Islet precursor cell (in vitro differentiated cells): ENCODE data around the gene MKI67.
"Not testable (repeated sequence)": the region's sequence is repeated elsewhere in the genome, so short reads cannot be mapped to it uniquely, and the experiment has no call there.

ENCODE experiments used
- DNase-seq: peaks from one replicate; pipeline ENCODE4 v3.0.0-alpha.2; 2018

Gene MKI67

DNA sequence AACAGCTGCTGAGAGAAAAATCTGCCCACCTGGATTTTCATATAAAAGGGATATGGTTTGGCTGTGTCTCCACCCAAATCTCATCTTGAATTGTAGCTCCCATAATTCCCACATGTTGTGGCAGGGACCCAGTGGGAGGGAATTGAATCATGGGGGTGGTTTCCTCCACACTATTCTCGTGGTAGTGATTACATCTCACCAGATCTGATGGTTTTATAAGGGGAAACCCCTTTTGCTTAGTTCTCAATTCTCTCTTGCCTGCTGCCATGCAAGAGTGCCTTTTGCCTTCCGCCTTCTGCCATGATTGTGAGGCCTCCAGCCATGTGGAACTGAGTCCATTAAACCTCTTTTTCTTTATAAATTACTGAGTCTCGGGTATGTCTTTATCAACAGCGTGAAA lies 20.8 kb upstream of the MKI67 start:
- no peak for DNase-seq

DNA sequence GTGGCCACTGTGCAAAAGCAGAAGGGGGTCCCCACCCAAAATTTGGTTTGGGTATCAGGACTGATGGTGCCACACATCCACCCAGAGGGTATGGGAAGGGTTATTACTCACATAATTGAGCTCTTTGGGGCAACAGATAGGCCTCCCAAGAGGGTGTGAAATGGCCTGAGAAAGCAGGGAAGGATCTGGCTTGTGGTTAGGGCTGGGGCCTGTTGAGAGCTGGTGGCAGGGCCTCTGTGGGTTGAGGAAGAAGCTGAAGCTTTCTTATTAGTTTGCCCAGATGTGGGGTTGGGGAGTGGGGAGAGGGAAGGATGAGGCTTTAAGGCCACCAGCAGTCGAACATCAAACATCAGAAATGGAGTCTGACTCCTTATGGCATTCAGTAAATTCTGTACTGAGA lies 18.3 kb upstream of the MKI67 start:
- DNase-seq, result no peak

DNA sequence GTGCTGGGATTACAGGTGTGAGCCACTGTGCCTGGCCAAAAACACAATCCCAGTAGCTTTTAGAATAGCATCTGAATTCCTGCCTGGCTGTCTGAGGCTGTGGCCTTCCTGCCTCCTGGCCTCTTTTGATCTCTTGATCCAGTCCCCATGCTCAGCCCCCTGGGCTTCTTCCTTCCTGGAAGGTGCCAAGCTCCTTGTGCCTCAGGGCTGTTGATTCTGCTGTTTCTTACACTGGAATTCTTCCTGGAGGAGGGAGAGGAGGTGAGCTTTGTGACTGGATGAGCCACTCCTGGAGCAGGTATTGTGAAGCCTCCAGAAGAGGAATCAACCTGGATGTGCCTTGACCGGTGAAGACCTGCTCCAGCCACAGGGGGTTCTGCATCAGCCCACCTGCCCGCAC lies 17.3 kb upstream of the MKI67 start:
- no peak for DNase-seq

DNA sequence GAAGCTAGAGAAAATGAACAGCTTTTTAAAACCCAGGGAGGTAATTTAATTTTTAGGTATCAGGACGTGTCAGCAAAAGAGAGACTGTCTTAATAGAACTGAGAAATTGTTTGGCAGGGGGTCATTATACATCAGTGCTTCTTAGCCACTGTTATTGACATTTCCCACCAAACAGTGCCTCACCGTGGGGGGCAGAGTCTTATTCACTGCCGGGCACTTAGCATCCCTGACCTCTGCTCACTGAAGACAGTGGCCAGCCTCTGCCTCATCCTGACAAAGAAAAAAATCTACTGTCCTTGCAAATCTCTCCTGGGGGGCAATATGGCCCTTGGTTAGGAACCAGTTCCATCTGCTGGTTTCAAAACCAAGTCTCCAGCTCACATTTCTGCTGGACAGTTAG lies 14.2 kb upstream of the MKI67 start:
- DNase-seq, result no peak

DNA sequence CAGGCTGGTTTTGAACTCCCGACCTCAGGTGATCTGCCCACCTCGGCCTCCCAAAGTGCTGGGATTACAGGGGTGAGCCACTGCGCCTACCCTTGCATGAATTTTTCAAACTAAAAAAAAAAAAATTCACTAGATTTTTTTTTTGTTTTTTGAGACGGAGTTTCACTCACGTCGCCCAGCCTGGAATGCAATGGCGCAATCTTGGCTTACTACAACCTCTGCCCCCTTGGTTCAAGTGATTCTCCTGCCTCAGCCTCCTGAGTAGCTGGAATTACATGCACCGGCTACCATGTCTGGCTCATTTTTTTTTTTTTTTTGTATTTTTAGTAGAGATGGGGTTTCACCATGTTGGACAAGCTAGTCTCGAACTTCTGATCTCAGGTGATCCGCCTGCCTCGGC lies 12.2 kb upstream of the MKI67 start:
- not testable (repeated sequence) for DNase-seq

DNA sequence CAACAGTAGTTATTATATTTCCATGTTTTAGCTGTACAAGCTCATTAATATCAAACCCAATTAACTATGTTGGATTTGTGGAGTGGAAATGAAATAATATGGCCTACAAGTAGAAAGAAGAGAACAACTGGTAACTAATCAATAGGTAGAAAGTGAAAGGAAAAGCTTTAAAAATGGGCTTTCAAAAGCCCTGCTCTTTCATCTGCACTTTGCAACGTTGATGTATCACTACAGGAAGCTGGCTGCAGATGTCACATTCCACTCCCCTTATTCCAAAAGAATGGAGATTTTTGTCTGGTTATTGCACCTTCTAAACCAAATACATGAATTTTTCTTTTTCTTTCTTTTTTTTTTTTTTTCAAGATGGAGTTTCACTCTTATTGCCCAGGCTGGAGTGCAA lies 11.7 kb upstream of the MKI67 start:
- DNase-seq, result no peak

DNA sequence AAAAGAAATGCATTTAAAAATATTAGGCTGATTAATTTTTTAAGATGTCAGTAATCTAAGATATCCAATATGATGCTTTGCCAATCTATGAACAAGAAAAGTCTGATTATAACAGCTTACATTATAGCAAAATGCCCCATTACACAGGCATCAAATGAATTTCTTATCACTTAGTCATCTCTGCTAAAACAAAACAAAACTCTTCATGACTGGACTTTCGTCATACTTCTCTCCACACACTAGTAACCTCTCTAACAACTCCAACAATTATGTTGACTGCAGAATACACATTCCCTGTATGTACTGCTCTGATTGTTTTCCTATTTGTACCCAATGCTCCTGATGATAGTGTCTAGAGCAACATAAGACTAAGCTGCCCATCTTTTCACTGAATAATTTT lies 3.8 kb upstream of the MKI67 start:
- DNase-seq, result no peak

DNA sequence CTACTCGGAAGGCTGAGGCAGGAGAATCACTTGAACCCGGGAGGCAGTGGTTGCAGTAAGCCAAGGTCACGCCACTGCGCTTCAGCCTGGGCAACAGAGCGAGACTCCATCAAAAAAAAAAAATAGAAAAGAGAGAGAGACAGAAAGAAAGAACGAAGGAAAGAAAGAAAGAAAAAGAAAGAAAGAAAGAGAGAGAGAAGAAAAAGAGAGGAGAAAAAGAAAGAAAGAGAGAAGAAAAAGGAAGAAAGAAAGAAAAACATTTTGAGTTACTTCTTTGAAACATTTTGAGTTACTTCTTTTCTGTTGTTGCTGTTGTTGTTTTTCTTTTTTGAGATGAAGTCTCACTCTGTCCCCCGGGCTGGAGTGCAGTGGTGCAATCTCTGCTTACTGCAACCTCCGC lies 2.4 kb upstream of the MKI67 start:
- no peak for DNase-seq

DNA sequence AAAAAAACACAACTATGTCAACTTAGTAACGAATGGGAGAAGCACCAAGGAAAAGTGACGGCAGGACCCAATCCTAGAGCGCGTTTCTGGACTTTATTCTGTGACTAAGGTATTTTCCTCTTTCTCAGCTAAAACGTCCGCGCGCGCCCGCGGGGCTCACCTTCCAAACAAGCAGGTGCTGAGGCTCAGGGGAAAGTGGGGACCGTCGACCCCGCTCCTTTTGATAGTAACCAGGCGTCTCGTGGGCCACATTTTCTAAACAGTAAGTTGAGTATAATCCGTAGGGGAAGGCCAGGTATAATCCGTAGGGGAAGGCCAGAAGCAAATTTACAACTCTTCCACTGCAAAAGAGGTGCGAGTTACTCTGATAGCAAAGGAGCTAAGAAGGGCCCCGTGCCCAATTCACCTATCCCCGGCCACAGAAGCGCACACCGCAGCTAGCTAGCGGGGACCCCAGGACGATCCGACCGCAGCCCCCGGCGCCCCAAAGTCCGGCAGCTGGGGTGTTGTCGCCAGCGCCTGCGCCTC lies 743 bp downstream of the MKI67 start:
- no peak for DNase-seq

DNA sequence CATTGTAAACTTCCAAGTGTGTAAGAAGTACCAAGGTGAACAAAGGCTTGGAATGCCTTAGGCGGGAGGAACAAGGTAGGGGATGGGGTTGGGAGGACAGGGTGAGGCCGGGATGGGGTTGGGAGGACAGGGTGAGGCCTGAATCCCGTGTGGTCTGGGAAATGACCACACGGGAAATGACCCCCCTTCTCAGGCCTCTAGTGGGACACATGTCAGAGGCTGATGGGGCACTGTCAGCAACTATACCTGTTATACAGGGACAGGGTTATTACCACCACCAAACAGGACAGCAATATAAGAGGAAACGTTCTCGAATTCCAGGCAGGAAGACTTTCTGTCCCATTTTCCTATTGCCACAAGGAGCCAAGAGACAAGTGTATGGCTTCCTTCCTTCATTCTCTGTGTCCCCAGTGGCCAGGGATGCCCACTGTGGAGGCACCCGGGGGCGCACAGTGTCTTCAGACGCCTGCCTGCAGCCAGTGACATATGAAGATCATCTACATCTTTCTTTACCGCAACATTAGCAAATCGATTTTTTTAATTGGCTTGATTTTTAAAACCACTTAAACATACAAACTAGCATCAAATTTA lies 1.3 kb downstream of the MKI67 start:
- DNase-seq, result no peak

DNA sequence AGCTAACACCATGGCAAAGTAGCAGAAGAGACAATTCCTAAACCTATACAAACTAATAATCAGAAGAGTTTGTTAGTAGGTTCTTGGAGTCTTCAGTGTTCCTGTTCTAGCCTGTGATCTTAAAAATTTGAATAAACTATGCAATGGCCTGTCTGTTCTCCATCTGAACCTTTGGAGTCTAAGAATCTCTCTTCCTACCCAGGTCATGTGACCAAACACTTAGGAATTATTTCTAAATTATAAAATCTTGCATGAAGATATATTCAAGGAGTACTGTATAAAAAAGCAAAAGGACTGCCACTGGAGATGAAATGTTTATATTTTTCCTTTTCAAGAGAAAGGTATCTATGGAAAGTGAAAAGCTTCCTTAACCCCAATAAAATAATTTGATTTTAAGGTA lies 2.4 kb downstream of the MKI67 start:
- DNase-seq, result no peak

DNA sequence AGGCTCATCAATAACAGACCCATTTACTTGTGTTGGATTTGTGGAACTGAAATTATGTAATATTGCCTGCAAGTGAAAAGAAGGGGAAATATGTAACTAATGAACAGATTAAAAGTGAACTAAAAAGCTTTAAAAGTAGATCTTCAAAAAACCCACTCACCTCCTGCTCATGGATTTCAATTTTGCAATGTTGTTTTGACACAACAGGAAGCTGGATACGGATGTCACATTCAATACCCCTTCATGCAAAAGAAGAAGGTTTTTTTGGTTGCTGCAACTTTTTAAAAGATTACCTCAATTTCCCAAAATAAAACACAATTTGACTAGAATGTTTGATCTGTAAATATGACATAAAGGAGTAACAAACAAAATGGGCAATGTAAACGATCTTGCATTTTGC lies 3.3 kb downstream of the MKI67 start:
- DNase-seq, result no peak

DNA sequence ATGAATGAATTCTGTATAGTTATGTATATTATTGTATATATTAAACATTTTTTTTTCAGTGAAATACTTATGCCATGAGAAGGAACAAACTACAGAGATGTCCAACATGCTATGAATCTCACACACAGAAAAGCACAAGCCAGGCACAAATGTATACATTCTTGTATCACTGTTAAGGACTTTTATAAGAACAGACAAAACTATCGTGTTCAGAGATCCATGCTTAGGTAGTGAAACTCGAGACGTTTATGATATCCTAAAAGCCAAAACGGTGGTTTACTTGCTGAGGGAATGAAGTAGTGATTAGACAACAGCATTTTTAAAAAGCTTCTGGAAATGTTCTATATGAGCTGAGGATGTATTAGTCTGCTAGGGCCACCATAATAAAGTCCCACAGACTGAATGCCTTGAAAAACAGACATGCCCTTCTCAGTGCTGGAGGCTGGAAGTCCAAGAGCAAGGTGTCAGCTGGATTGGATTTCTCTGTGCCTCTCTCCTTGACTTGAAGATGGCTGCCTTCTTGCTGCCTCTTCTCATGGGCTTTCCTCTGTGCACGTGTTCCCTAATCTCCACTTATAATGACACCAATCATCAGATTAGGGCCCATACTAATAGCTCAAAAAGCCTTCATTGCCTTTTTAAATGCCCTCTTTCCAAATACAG lies 4.3 kb downstream of the MKI67 start:
- DNase-seq, result no peak

DNA sequence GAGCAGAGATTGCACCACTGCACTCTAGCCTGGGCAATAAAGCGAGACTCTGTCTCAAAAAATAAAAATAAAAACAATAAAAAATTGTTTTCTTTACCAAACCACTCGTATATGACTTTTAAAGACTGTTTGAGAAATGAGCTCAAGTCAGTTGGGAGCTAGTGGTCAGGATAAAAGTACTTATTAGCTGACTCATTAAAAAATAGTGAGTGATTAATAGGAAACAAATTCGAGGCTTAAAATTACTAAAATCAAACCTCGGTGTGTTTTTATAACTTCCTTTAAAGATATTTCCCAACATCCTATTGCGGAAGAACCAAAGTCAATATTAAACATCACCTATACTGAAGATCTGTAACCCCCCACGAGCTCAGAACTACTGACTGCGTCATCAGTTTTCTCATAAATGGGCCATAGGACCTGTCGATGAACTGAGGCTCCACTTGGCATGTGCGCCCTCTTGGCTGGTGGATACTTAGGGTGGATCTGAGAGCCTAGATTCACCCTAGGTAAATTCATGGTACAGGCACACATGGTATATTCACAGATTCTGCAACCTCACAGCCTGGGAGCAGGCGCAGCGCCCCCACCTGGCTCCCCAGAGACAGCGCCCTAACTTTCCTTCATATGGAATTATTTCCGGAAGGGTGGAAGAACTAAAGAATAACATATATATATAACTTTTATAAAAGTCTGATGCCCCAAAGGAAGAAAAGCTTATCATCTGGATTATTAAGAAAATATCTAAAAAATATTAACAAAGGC lies 9.2 kb downstream of the MKI67 start:
- DNase-seq, result no peak

DNA sequence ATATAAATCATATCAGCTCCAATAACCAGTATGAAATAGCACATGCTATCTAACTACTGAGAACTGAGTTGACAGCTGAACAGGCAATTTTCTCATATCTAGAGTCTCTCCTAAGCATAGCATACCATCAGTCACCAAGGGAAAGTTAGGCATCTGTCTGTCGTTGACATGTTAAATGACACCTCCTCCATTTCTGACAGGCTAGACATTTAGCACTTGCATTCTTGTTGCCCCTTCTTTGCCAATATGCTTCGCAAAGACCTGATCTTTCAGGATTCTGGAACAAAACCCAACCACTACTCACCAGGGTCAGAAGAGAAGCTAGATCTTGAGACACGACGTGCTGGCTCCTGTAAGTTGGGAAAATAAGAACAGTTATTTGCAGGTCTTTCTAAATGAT lies 10.0 kb downstream of the MKI67 start:
- no peak for DNase-seq

DNA sequence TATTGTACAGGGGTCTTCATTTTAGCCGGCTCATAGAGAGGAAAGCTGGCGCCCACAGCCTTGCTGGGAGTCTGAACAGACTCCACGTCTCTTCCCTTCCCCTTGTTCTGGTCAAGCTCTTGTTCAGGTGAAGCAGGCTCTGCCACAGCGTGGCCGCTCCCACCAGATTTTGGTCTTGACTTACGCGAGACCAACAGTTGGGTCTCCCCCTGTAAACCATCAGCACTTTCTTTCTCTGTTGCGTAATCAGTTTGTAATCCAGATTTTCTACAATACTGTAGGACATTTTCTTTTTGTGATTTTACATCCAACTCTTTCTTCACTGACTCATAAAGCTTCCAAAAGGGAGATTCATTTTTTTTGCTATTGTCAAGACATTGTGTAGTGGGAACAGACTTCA lies 10.9 kb downstream of the MKI67 start:
- no peak for DNase-seq

DNA sequence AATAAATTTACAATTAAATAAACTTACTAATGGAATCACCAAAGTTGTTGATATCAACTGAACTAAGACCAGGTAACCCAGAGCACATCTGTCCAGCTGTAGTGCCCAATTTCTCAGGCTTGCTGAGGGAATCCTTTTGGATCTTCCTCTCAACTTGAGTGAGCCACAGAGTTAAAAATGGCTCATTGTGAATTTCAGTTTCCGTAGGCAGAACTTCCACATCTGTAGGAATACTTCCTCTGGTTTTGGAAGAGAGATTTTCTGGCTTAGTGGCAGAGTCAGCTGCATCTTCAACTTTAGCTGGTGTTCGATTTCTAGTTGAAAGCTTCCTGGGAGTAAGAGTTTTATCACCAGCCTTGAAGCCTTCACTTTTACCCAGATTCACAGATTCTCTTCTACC lies 11.3 kb downstream of the MKI67 start:
- no peak for DNase-seq

DNA sequence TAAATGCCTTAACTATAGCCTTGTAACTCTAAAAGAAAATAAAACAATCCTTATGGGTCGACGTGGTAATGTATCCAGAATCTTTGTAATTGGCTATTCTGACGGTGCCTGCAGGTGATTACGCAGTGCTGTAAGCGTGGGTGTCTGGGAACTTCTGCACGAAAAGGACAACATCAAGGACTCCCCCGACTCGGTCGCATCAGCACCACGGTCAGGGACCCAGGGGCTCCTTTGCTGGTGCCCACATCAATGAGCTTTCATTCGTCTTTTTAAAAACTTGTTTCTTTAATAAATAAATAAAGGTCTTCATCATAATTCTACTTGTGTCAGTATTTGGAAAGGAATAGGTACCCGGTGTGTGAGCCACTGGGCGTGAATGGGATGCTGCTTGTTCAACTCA lies 13.2 kb downstream of the MKI67 start:
- no peak for DNase-seq

DNA sequence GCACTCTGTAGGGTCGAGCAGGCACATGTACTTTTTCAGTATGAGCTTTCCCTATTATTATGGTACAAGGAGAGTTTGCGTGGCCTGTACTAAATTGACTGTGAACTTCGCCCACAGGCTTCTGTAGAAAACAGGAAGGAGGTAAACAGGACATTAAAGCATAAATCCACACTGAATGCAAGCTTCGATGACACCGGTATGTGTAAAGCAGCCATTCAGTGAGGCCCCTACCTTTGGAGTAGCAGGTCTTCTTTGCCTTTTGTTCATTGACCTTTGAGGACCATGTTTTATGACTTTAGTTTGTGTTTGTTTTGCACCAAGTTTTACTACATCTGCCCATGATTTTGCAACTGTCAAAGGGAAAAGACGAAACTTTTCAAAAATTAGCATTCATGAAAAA lies 14.5 kb downstream of the MKI67 start:
- no peak for DNase-seq

DNA sequence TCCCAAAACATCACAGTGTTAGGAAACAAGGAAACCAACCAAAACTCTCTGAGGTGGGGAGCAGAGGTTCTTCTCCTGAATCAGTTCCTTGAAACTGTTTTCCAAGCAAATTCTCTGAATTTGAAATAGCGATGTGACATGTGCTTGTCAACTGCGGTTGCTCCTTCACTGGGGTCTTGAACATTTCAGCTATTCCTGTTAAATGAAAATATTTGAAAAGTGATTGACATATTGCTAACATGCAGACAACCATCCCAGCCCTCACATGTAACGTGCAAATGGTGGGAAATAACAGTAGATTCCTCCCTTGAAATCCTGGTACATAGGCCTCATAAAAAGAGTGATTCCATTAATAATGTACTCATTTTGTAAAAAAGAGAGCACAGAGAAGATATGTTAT lies 15.9 kb downstream of the MKI67 start:
- DNase-seq, result no peak

DNA sequence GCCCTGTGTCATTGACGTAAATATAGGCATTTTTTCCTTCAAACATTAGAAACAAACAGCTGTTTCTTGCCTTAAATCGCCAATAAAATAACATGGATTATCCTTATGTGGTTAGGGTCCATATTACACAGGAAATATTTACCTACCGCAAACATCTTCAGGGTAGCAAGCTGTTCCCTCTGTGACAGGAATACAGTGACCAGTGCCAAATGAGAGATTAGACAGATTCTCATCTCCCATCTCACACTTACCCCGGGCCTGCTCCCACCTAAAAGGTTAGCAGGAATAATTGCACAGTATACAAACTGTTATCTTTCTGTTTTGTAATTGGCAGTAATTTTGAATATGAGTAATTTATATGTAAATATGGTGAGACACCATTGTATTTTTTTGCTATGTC lies 16.5 kb downstream of the MKI67 start:
- no peak for DNase-seq

DNA sequence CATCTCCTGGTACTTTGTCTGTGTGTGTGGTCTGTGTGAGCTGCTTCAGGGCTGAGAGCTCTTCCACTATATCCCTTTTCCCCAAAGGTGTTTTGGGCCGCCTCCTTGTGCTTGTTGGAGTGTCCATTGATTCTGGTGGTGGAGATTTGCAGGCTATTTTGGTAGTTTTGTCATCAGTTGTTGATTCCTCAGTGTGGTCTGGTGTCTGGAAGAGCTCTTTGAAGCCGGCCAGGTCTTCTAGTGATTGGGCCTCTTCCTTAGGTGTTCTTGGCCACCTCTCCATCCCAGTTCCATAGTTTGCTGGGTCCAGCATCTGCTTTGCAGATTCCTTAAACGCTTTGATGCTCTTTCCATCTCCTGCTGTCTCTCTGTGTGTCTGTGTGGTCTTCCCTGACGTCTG lies 20.8 kb downstream of the MKI67 start:
- no peak for DNase-seq

DNA sequence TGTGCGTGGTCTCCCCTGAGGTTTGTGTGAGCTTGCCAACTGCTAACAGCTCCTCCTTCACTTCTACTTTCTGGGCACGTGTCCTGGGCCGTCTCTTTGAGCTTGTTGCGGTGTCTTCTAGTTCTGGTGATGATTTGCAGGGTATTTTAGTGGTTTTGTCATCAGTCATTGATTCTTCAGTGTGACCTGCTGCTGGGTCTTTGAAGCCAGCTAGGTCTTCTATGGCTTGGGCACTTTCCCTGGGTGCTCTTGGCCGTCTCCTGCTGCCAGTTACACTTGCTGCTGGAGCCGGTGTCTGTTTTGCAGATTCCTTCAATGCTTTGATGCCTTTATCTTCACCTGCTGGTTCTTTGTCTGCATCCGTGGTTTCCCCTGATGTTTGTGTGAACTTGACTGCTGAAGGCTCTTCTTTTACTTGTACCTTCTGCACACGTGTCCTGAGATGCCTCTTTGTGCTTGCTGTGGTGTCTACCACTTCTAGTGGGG lies 23.0 kb downstream of the MKI67 start:
- no peak for DNase-seq
